T-cell (primary cell): Measurements from ENCODE around the gene DPYSL3. TPM values are rescaled to one million over a fixed set of nuclear protein-coding genes. Genes with fewer than 3 reads are reported as not detected.
"Not testable (repeated sequence)": the region's sequence is repeated elsewhere in the genome, so short reads cannot be mapped to it uniquely, and the experiment has no call there.

Source experiments
- ATAC-seq, 4 experiments: fragments of 200-7000 bp in 3 of 4; fragments of 150-1000 bp in 1 of 4; cut with Tn5 transposase; replicated peaks in 1 of 4; 1 replicate in 3 of 4; 2 replicates in 1 of 4; pipeline ENCODE4 v1.10.0; 2021; ENCODE audit warnings: moderate library complexity in 3 of 4, mild to moderate bottlenecking in 2 of 4, moderate number of reproducible peaks in 1 of 4
- CTCF ChIA-PET, 2 donors: fragments of 300-600 bp; sonication (Branson Sonifier 250); formaldehyde crosslinking; loops; one replicate each; lab custom pipeline; 2022; ENCODE audit warnings: antibody characterized with exemption in 2 of 2; lab: Charles Lee
- POLR2A ChIA-PET, 2 donors: fragments of 300-600 bp; sonication (Branson Sonifier 250); formaldehyde crosslinking; loops; one replicate each; lab custom pipeline; 2022; ENCODE audit warnings: antibody characterized with exemption in 2 of 2; lab: Charles Lee
- DNase-seq, 35 experiments: peaks; one replicate each; pipeline versions ENCODE4 v3.0.0 to v3.0.0-alpha.2; 2013 to 2023
- H3K27ac ChIP-seq: one replicate; pipeline ENCODE4 v1.5.1; 2013; ENCODE audit warnings: low read length
- H3K27me3 ChIP-seq, 2 experiments: replicated peaks in 1 of 2; 1 replicate in 1 of 2; 2 replicates in 1 of 2; pipeline versions ENCODE4 v1.6.1 to v1.7.0; 2013; ENCODE audit warnings: low read length in 1 of 2, mixed read lengths in 1 of 2; ENCODE audit not compliant: control insufficient read depth in 2 of 2, insufficient read depth in 2 of 2; ENCODE audit errors: extremely low read depth in 1 of 2
- H3K36me3 ChIP-seq, 2 donors: 1 replicate in 1 of 2; 2 replicates in 1 of 2; pipeline versions ENCODE4 v1.6.1 to v1.7.0; 2013; ENCODE audit warnings: low read length in 1 of 2; ENCODE audit not compliant: control insufficient read depth in 2 of 2, insufficient read depth in 1 of 2; ENCODE audit errors: extremely low read depth in 1 of 2
- H3K4me1 ChIP-seq, 2 experiments: 1 replicate in 1 of 2; 2 replicates in 1 of 2; pipeline versions ENCODE4 v1.6.1 to v1.7.0; 2013; ENCODE audit warnings: low read length in 2 of 2, mixed read lengths in 1 of 2; ENCODE audit not compliant: insufficient read depth in 2 of 2, control insufficient read depth in 1 of 2; ENCODE audit errors: extremely low read depth in 1 of 2
- H3K4me3 ChIP-seq, 2 donors: 1 replicate in 1 of 2; 2 replicates in 1 of 2; pipeline versions ENCODE4 v1.5.1 to v1.7.0; 2013; ENCODE audit warnings: mild to moderate bottlenecking in 2 of 2, low read length in 1 of 2, moderate library complexity in 1 of 2; ENCODE audit not compliant: control insufficient read depth in 1 of 2; ENCODE audit errors: extremely low read depth in 1 of 2
- H3K9me3 ChIP-seq: 2 replicates; pipeline ENCODE4 v1.7.0; 2013
- H3K27ac Mint-ChIP-seq, 2 donors: one replicate each; pipeline ENCODE4 v1.8.0; 2020 to 2021; ENCODE audit warnings: mild to moderate bottlenecking in 2 of 2, mixed read lengths in 2 of 2
- H3K27me3 Mint-ChIP-seq, 2 donors: one replicate each; pipeline ENCODE4 v1.8.0; 2021 to 2022; ENCODE audit warnings: mixed read lengths in 2 of 2
- H3K36me3 Mint-ChIP-seq: one replicate; pipeline ENCODE4 v1.8.0; 2021; ENCODE audit warnings: mixed read lengths
- H3K4me1 Mint-ChIP-seq, 3 donors: one replicate each; pipeline ENCODE4 v1.8.0; 2020 to 2022; ENCODE audit warnings: mixed read lengths in 3 of 3, mild to moderate bottlenecking in 1 of 3
- H3K4me3 Mint-ChIP-seq, 3 donors: one replicate each; pipeline ENCODE4 v1.8.0; 2020 to 2022; ENCODE audit warnings: mild to moderate bottlenecking in 3 of 3, mixed read lengths in 3 of 3, moderate library complexity in 3 of 3
- H3K9me3 Mint-ChIP-seq, 3 donors: one replicate each; pipeline ENCODE4 v1.8.0; 2020 to 2022; ENCODE audit warnings: mixed read lengths in 3 of 3
- WGBS: methylation state at CpG from one replicate; pipeline ENCODE4 v1.1.5; 2013; ENCODE audit warnings: missing lambda C conversion rate; ENCODE audit not compliant: insufficient coverage; 5-methylcytosine and 5-hydroxymethylcytosine counted together
- total RNA-seq, 35 experiments: library from RNA in 6 of 35; stranded (reverse) in 6 of 35; fragments of 120-200 nt in 1 of 35; gene quantifications; one replicate each; pipeline versions ENCODE4 v1.2.1 to v1.2.4 and lab custom pipeline; 2013 to 2026

Gene DPYSL3
- under 1 TPM; 0.09 to 0.68 (median 0.54) TPM for total RNA-seq
- 0.18 TPM for total RNA-seq (2013)
- 0 to 27.9 (median 0.12) reads per million in 29 experiments for total RNA-seq (lab: John Stamatoyannopoulos, UW)

GRCh38 chr5:147509710-147510651, at the start of gene DPYSL3:
DPYSL3 (minus strand) TSS chr5:147510068; CDS start chr5:147509858, 210 bp downstream.
- H3K27ac Mint-ChIP-seq = peak within 1 kb of the TSS in 1 of 2 donors; percentile 24
- WGBS = 5% methylated on average over 64 of the region's 66 CpGs
- Histone ChIP-seq H3K36me3 (no peaks in the 10 kb centered on the region), H3K27me3 (peaks cover 9 to 24% of the 10 kb centered on the region in 2 experiments), H3K4me1 (no peaks in the 10 kb centered on the region), H3K9me3 (no peaks in the 10 kb centered on the region), H3K4me3 (no peak within 1 kb of the TSS), H3K27ac (no peak within 1 kb of the TSS)
- peaks cover 0 to 7% (median 2%) of the 10 kb centered on the region in 3 donors for H3K4me1 Mint-ChIP-seq
- CTCF ChIA-PET = no interaction called here
- ATAC-seq = no peak
- peak within 1 kb of the TSS in 1 of 3 donors; percentile 2 for H3K4me3 Mint-ChIP-seq
- H3K9me3 Mint-ChIP-seq = no peaks in the 10 kb centered on the region
- peaks cover 32 to 44% of the 10 kb centered on the region in 2 donors for H3K27me3 Mint-ChIP-seq
- no peaks in the 10 kb centered on the region for H3K36me3 Mint-ChIP-seq
- DNase-seq = no peak
- POLR2A ChIA-PET = no interaction called here

- no peaks in the 10 kb centered on the region for H3K4me1 ChIP-seq
- no peaks in the 10 kb centered on the region for H3K27me3 ChIP-seq
- H3K9me3 ChIP-seq = no peaks in the 10 kb centered on the region
- H3K9me3 Mint-ChIP-seq = no peaks in the 10 kb centered on the region
- 75% methylated on average over 1 of the region's 2 CpGs for WGBS
- ChIA-PET POLR2A (no interaction called here), CTCF (no interaction called here)
- H3K36me3 ChIP-seq = no peaks in the 10 kb centered on the region
- H3K4me3 Mint-ChIP-seq = no peak overlapping the region
- peaks cover 0 to 4% of the 10 kb centered on the region in 2 donors for H3K27me3 Mint-ChIP-seq
- DNase-seq (no peak), ATAC-seq (no peak)
- H3K4me1 Mint-ChIP-seq = no peaks in the 10 kb centered on the region
- no peak overlapping the region for H3K4me3 ChIP-seq
- H3K36me3 Mint-ChIP-seq = no peaks in the 10 kb centered on the region
- no peak overlapping the region for H3K27ac Mint-ChIP-seq
- H3K27ac ChIP-seq = no peak overlapping the region
Measured at GRCh38 chr5:147558826-147559225, 49.0 kb upstream of the DPYSL3 start.

- ChIA-PET POLR2A (no interaction called here), CTCF (interaction anchor here in 1 of 2 donors (0.5 kb wide), 1 partner anchor 104 kb away, joined by 3 read pairs; no protein-coding TSS in a partner anchor)
- H3K27me3 ChIP-seq = no peaks in the 10 kb centered on the region
- no peak overlapping the region for H3K27ac Mint-ChIP-seq
- no peak overlapping the region for H3K4me3 Mint-ChIP-seq
- no peaks in the 10 kb centered on the region for H3K36me3 ChIP-seq
- WGBS = no CpG with 5 or more reads among the region's 8 CpGs
- H3K9me3 ChIP-seq = no peaks in the 10 kb centered on the region
- no peak overlapping the region for H3K4me3 ChIP-seq
- H3K36me3 Mint-ChIP-seq = no peaks in the 10 kb centered on the region
- DNase-seq (no peak), ATAC-seq (no peak)
- peaks cover 0 to 7% of the 10 kb centered on the region in 2 donors for H3K27me3 Mint-ChIP-seq
- no peak overlapping the region for H3K27ac ChIP-seq
- H3K4me1 Mint-ChIP-seq = no peaks in the 10 kb centered on the region
- no peaks in the 10 kb centered on the region for H3K9me3 Mint-ChIP-seq
- no peaks in the 10 kb centered on the region for H3K4me1 ChIP-seq
Measured at GRCh38 chr5:147557876-147558745, 48.2 kb upstream of the DPYSL3 start.

- Mint-ChIP-seq H3K27me3 (peaks cover 0 to 11% of the 10 kb centered on the region in 2 donors), H3K4me3 (no peak overlapping the region), H3K9me3 (peaks cover 0 to 4% (median 0%) of the 10 kb centered on the region in 3 donors), H3K36me3 (no peaks in the 10 kb centered on the region), H3K4me1 (no peaks in the 10 kb centered on the region), H3K27ac (no peak overlapping the region)
- ChIA-PET CTCF (no interaction called here), POLR2A (no interaction called here)
- Histone ChIP-seq H3K27ac (no peak overlapping the region), H3K9me3 (no peaks in the 10 kb centered on the region), H3K27me3 (no peaks in the 10 kb centered on the region), H3K4me1 (no peaks in the 10 kb centered on the region), H3K4me3 (no peak overlapping the region), H3K36me3 (no peaks in the 10 kb centered on the region)
- WGBS = 43% methylated on average over 1 of the region's 7 CpGs
- DNase-seq (no peak), ATAC-seq (no peak)
Measured at GRCh38 chr5:147555176-147555575, 45.3 kb upstream of the DPYSL3 start.

- DNase-seq = no peak
- Histone ChIP-seq H3K36me3 (no peaks in the 10 kb centered on the region), H3K27ac (no peak overlapping the region), H3K4me3 (no peak overlapping the region), H3K27me3 (no peaks in the 10 kb centered on the region), H3K4me1 (no peaks in the 10 kb centered on the region), H3K9me3 (no peaks in the 10 kb centered on the region)
- H3K4me3 Mint-ChIP-seq = no peak overlapping the region
- POLR2A ChIA-PET = no interaction called here
- 69% methylated on average over 3 of the region's 7 CpGs for WGBS
- H3K4me1 Mint-ChIP-seq = no peaks in the 10 kb centered on the region
- no peak for ATAC-seq
- peaks cover 2 to 7% (median 6%) of the 10 kb centered on the region in 3 donors for H3K9me3 Mint-ChIP-seq
- H3K36me3 Mint-ChIP-seq = no peaks in the 10 kb centered on the region
- CTCF ChIA-PET = no interaction called here
- peaks cover 1 to 11% of the 10 kb centered on the region in 2 donors for H3K27me3 Mint-ChIP-seq
- H3K27ac Mint-ChIP-seq = no peak overlapping the region
Measured at GRCh38 chr5:147554261-147554817, 44.5 kb upstream of the DPYSL3 start.

- 90% methylated on average over 3 of the region's 5 CpGs for WGBS
- ATAC-seq, H3K27me3 ChIP-seq, H3K4me3 Mint-ChIP-seq, H3K27ac Mint-ChIP-seq, H3K27ac ChIP-seq, H3K9me3 Mint-ChIP-seq, CTCF ChIA-PET, DNase-seq, H3K36me3 Mint-ChIP-seq, H3K4me1 Mint-ChIP-seq, H3K4me1 ChIP-seq, H3K36me3 ChIP-seq, H3K4me3 ChIP-seq, POLR2A ChIA-PET, H3K9me3 ChIP-seq: not testable (repeated sequence)
- peaks cover 1 to 11% of the 10 kb centered on the region in 2 donors for H3K27me3 Mint-ChIP-seq
Measured at GRCh38 chr5:147553817-147554216, 43.9 kb upstream of the DPYSL3 start.
